Dedifferentiated amniotic fluid mesenchymal stem cell (primary cell): Measurements from ENCODE around the gene CCDC90B.
"Not testable (repeated sequence)": the region's sequence is repeated elsewhere in the genome, so short reads cannot be mapped to it uniquely, and the experiment has no call there.

Source experiments
- DNase-seq: peaks from one replicate; pipeline ENCODE4 v3.0.0-alpha.2; 2016; ENCODE audit errors: extremely low spot score

The CCDC90B gene

GRCh38 chr11:83287631-83288030 is 1.5 kb upstream of the CCDC90B start:
- DNase-seq, result no peak

- DNase-seq, result no peak
These were observed 906 bp downstream of the CCDC90B start for GRCh38 chr11:83285151-83285770.

- DNase-seq, result no peak
These were observed 1.5 kb downstream of the CCDC90B start for GRCh38 chr11:83284501-83285150.

DNA sequence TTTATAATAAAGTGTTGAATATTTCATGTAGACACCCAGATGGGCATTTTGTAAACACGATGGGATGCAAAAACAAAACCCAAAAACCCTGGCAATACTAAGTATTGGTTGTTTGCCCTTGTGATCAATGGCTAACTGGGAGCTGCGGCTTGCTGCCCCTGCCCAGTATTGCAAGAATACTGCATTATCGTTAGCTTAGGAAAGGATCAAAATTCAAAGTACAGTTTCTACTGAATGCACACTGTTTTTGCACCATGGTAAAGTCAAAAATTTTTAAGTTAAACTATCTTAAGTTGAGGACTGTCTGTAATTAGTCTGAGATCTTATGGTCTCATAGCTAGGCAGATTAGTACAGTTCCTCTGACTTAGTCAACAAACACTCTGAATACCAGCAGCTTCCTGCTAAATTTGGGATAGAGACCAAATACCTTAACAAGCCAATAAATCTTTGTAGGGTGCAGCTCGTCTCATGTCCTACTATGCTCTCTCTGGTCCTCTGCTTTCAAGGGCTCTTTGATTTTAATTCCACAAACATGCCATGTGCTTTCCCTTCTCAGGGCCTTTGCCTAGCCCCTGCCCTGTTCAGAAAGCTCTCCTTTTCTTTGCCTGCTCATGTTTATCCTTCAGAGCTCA is 4.0 kb downstream of the CCDC90B start:
- DNase-seq, result no peak

GRCh38 chr11:83280256-83280655 is 5.9 kb downstream of the CCDC90B start:
- no peak for DNase-seq

DNA sequence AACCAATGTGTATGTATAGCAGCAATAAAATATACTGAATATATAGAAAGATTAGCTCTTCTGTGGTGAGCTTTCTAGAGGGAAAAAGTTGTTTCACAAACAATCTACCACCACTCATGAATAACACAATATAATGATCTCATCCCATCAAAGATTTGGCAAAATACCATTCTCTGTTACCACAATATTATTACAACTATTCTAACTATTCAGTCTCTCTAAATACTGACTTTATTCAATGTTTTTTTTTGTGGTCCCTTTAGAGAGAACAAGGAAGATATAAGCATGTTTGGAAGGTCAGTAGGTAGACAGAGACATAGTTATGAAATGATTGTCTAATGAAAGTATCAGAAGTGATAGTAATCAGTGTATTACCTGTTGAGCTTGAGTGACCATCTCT is 7.8 kb downstream of the CCDC90B start:
- no peak for DNase-seq

- DNase-seq, result no peak
These were observed 10.1 kb downstream of the CCDC90B start for GRCh38 chr11:83275888-83276641.

GRCh38 chr11:83272627-83273026 is 13.5 kb downstream of the CCDC90B start:
- peak; percentile 67 for DNase-seq

- DNase-seq, result not testable (repeated sequence)
These were observed 14.4 kb downstream of the CCDC90B start for GRCh38 chr11:83271734-83272133.

DNA sequence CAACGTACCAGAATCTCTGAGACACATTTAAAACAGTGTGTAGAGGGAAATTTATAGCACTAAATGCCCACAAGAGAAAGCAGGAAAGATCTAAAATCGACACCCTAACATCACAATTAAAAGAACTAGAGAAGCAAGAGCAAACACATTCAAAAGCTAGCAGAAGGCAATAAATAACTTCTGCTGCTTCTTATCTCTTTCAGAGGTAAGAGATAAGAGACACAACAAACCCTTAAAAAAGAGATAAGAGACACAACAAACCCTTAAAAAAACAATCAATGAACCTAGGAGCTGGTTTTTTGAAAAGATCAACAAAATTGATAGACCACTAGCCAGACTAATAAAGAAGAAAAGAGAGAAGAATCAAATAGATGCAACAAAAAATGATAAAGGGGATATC is 17.1 kb downstream of the CCDC90B start:
- not testable (repeated sequence) for DNase-seq

DNA sequence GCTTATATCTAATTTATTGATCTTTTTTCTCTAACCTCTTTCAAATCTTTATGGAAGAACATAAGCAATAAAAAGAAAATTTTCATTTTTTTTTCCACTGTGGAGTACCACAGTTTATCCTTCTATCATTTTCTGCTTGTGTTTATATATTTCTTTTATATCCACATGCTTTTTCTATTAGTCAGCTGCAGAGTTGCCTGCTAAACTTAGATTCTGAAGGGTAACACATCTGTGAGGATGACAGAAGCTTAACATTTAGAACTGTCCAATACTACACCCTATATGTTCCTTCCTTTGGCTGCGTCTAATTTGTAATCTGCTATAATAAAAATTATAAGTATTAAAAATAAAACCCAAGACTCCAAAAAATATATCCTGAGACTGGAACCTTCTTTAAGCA is 20.8 kb downstream of the CCDC90B start:
- DNase-seq, result no peak

GRCh38 chr11:83259559-83259958 is 26.6 kb downstream of the CCDC90B start:
- no peak for DNase-seq

GRCh38 chr11:83257761-83258168 is 28.4 kb downstream of the CCDC90B start:
- no peak for DNase-seq

DNA sequence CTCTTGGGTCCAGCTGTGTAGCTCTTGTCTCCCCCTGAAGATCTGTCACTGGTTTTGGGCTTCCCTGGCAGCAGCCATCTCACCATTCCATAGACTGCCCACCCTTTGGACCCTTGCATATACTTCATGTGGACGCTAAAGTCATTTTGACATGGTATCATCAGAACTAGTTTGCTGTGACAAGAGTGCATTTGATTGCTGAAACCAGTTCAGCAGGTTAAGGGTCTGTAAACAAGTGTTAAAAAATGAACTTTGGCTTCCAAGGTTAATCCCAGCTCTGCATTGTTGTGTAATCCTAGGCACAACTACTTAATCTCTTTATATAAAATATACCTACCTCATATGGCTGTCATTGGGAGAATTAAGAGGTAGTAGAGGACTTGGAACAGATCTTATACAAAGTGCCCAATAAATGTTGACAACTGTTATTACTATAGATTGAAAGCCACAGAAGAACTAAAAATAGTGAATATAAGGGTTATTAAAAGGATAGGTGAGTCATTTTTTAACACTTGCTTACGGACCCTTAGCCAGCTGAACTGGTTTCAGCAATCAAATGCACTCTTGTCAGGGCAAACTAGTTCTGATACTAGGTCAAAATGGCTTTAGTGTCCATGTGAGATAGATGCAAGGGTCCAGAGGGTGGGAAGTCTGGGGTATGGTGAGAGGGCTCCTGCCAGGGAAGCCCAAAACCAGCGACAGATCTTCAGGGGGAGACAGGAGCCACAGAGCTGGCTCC is 29.4 kb downstream of the CCDC90B start:
- DNase-seq, result no peak

DNA sequence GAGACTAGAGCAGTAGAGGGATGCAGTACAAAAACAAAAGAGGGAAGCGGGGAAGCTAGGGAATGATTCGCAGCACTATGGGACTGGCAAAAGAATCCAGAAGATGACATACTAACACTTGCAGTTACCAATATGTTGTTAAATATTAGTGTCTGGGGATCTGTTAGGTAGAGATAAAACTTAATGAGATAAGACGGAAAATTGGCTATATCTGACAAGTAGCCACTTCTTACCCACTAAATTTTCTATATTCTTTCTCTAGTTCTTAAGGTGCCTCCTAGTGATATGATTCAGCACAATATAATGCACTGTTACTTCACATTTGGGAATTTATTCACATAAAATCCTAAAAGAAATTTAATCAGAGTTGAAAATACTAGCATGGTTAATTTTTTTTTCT is 30.8 kb downstream of the CCDC90B start:
- no peak for DNase-seq

DNA sequence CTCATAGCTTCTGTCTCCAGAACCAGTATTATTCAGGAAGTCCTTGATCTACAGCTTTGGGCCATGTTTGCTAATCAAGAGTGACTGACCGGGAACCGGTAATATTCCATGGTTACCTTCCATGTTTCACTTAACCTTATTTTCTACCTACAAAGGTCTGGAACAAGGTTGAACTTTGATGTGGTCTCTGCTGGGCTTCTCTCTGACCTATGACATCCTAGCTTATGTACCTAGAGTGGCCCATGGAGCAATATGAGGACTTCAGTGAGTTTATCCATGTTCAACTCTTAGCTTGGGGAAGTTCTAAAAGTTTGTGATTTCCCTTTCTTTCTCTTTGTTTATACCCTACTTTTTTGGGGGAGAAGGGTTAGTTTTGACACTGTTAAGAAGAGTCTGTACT is 33.2 kb downstream of the CCDC90B start:
- no peak for DNase-seq

DNA sequence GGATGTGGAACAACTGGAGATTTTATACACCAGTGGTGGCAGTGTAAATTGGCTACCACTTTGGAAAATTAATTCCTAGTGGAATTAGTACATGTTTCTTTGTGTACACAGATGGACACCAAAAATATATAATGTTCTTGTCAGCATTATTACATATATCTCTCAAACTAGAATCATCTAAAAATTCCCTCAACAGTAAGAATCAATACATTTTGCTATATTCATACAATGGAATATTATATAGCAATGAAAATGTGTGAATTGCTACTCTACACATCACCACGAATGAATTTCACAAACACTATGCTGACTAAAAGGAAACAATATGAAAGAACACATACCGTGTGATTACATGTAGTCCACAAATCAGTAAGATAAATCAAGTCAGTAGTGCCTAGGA is 33.9 kb downstream of the CCDC90B start:
- DNase-seq, result no peak

DNA sequence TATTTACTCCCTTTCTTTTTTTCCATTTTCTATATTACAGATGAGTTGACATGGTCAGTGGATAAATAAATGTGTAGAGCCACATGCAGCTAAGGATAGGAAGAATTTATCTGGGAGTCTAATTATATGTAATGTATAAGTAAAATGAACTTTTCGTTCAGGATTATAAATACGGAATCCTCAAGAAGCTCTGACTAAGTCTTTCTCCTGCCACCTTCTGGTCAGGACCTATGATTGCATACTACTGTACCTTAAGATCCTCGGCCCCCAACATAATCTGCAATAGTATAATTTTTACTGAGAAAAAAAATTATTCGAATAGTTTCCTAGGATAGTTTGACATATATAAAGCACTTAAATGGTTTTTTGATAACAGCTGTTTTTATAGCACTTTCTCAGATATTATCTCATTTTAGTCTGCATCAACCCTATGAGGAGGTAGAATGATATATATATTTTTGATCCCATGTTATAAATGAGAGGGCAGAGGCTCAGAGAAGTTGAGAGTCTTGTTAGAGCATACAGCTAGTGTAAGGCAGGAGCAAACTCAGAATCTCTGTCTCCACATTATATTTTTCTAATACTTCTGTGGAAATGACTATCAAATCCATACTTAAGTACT is 36.1 kb downstream of the CCDC90B start:
- DNase-seq, result peak; percentile 57

DNA sequence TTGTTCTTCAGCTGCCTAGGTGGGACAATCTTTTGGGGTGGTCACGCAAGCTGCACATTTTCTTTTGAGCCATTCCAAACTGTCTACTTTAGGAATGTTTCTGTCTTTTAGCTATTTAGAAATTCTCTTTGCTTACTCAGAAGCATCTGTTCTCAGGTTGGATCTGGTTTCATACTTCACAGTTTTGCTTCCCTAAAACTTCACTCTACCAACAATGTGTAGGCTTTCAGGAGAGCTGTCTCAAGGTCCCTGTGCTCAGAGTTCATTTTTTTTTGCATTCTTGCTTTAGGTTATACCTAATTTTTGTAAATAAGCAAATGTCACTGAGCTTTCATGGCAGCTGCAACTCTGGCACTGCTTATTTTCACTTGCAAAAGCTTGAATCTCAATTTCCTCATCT is 36.7 kb downstream of the CCDC90B start:
- DNase-seq, result no peak

DNA sequence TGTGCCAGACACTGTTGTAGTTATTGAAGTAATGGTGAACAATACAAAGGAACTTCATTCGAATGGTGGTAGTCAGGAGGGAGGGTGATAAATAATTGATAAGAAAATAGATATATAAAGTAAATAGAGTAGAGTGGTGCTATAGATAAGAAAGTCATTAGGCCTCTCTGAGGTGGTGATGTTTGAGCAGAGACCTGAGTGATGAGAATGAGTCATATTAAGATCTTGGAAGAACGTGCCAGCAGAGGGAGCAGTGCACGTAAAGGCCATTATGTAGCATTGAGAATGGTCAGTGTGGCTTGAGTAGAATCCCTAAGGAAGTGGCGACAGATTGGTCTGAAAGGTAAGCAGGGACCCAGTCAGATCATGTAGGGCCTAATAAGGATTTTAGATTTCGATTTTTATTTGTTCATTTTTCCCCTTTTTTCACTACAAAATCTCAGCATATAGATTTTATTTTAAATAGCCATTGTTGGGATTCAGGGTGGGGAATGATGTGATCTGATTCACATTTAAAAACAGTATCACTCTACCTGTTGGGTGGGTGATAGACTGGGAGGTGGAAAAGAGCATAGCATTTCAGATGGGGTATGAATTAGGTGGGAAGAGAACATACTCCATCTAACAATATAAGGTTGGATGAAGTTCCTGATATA is 44.7 kb downstream of the CCDC90B start:
- no peak for DNase-seq

DNA sequence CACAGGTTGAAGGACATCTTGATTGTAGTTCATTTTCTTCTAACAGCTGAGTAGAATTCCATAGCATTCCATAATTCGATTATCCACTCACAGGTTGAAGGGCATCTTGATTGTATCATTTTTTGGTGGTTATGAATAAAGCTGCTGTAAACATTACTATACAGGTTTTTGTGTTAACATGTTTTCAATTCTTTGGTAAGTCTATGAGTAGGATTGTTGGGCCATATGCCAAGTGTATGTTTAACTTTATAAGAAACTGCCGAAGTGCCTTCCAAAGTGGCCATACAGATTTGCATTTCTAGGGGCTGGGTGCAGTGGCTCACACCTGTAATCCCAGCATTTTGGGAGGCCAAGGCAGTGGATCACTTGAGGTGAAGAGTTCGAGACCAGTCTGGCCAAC is 48.1 kb downstream of the CCDC90B start:
- no peak for DNase-seq
